CD4-positive, alpha-beta T cell treated with Interleukin-6 for 4 hours (primary cell): ENCODE results near the gene STK33.

Experiments
- DNase-seq: peaks from one replicate; pipeline ENCODE4 v3.0.0-alpha.2; 2020; ENCODE audit warnings: mixed read lengths

Gene STK33

GRCh38 chr11:8352103-8352875 is 241.7 kb downstream of the STK33 start:
- DNase-seq, result no peak

GRCh38 chr11:8351223-8351622 is 242.8 kb downstream of the STK33 start:
- no peak for DNase-seq

GRCh38 chr11:8347978-8348377 is 246.1 kb downstream of the STK33 start:
- no peak for DNase-seq

- no peak for DNase-seq
Observed at GRCh38 chr11:8346157-8346755, 247.8 kb downstream of the STK33 start.

- DNase-seq, result no peak
Observed at GRCh38 chr11:8345179-8345578, 248.8 kb downstream of the STK33 start.

GRCh38 chr11:8344346-8344745 is 249.7 kb downstream of the STK33 start:
- no peak for DNase-seq

- no peak for DNase-seq
Observed at GRCh38 chr11:8342821-8343681, 251.0 kb downstream of the STK33 start.

GRCh38 chr11:8341996-8342395 is 252.0 kb downstream of the STK33 start:
- DNase-seq, result no peak
